HL-60 (cell line): ENCODE results near the gene LIPE.
A peak's percentile ranks its signal among the peaks of the same experiment; 100 is the strongest.

Experiments
- DNase-seq, 2 experiments: peaks; one replicate each; pipeline ENCODE4 v3.0.0-alpha.2; 2010 to 2020; ENCODE audit warnings: low read depth in 1 of 2, low spot score in 1 of 2
- H3K27ac ChIP-seq: fragments of 250-450 bp; sonication (Bioruptor Pico); replicated peaks from 2 replicates; pipeline ENCODE4 v1.5.1; 2020; ENCODE audit warnings: mild to moderate bottlenecking, moderate library complexity
- H3K27me3 ChIP-seq: fragments of 250-450 bp; sonication (Bioruptor Pico); 2 replicates; pipeline ENCODE4 v1.5.1; 2021; ENCODE audit warnings: mild to moderate bottlenecking, moderate library complexity; ENCODE audit not compliant: insufficient read depth, poor library complexity, severe bottlenecking
- H3K4me3 ChIP-seq: replicated peaks from 2 replicates; pipeline ENCODE4 v1.5.1; 2011; ENCODE audit warnings: mild to moderate bottlenecking, control low read depth, low read length; ENCODE audit not compliant: insufficient read depth
- CTCF ChIP-seq: IDR thresholded peaks from one replicate; pipeline ENCODE4 v1.5.1; 2011; ENCODE audit warnings: low read length, control low read depth, inconsistent platforms; ENCODE audit not compliant: insufficient read depth
- GABPA ChIP-seq: IDR thresholded peaks from 2 replicates; pipeline ENCODE4 v1.6.1; 2012; ENCODE audit warnings: low read depth
- POLR2AphosphoS5 ChIP-seq: IDR thresholded peaks from 2 replicates; pipeline ENCODE4 v1.6.1; 2012; ENCODE audit warnings: low read depth
- REST ChIP-seq: IDR thresholded peaks from 2 replicates; pipeline ENCODE4 v1.6.1; 2012; ENCODE audit warnings: low read depth; ENCODE audit not compliant: insufficient replicate concordance
- SPI1 ChIP-seq: IDR thresholded peaks from 2 replicates; pipeline ENCODE4 v1.6.1; 2012; ENCODE audit warnings: low read depth, mild to moderate bottlenecking, borderline replicate concordance

The LIPE gene

DNA sequence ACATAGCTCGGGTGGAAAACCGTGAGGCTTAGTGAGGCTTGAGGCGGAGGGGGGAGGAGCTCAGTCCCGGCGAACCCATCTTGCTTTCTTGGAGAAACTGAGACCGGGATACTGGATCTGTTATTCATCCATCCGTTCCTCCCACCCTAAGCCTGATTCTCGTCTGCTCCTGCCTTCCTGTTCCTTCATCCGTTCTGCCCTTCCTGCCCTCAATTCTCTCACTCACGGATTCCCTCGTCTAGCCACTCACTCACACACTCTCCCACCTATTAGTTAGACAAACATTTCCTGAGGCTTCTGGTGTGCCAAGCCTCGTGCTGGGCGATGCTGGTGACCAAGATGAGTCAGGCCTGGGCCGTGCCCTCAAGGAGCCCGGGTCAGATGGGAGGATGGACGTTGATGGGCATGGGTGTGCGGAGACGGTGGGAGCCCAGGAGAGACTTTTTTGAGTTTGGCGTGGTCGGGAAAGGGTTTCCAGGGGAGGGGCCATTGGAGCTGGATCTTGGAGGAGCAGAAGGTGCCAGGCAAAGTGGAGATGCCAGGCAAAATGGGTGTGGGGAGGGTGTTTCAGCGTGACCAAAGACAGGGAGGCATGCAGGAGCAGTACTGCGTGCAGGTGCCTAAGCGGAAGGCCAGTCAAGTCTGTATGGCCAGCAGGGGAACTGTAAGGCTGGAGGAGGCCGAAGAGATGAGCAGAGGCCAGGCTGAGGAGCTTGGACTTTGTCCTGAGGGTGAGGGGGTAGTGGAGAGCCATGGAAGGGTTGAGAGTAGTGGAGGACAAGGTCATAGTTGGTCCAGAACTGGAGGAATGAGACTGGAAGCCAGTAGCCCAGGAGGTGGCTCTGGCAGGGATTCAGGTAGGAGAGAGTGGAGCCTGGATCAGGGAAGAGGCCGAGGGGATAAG lies 29.7 kb downstream of the LIPE start:
- H3K27ac ChIP-seq = peak overlapping the region; percentile 88
- no peaks in the 10 kb centered on the region for H3K27me3 ChIP-seq
- DNase-seq = no peak
- no peak for TF ChIP-seq REST
- no peak for TF ChIP-seq POLR2AphosphoS5
- TF ChIP-seq SPI1 = no peak
- no peak for TF ChIP-seq CTCF
- TF ChIP-seq GABPA = no peak
- peak overlapping the region; percentile 64 for H3K4me3 ChIP-seq

GRCh38 chr19:42396381-42397262 lies 30.6 kb downstream of the LIPE start:
- TF ChIP-seq POLR2AphosphoS5 (peak; percentile 83), CTCF (no peak), SPI1 (peak; percentile 95)
- Histone ChIP-seq H3K27me3 (no peaks in the 10 kb centered on the region), H3K27ac (peak overlapping the region; percentile 88), H3K4me3 (peak overlapping the region; percentile 64)
- DNase-seq = peak; percentile 98 to 100

- Histone ChIP-seq H3K27ac (no peak overlapping the region), H3K4me3 (no peak overlapping the region), H3K27me3 (no peaks in the 10 kb centered on the region)
- no peak for DNase-seq
- TF ChIP-seq REST (no peak), CTCF (no peak), POLR2AphosphoS5 (no peak), GABPA (no peak), SPI1 (no peak)
Measured at GRCh38 chr19:42394751-42395150, 32.4 kb downstream of the LIPE start.
